CD4-positive, alpha-beta T cell treated with Interferon gamma for 1 hour (primary cell): Measurements from ENCODE around the gene BSPRY.
"Not testable (repeated sequence)": the region's sequence is repeated elsewhere in the genome, so short reads cannot be mapped to it uniquely, and the experiment has no call there.

ENCODE experiments used
- DNase-seq: peaks from one replicate; pipeline ENCODE4 v3.0.0-alpha.2; 2020

The BSPRY gene

GRCh38 chr9:113397203-113397631, 47.9 kb downstream of the BSPRY start:
- DNase-seq, result no peak

GRCh38 chr9:113398796-113399195, 49.5 kb downstream of the BSPRY start:
- DNase-seq, result no peak

- DNase-seq, result no peak
Observed at GRCh38 chr9:113399646-113400200, 50.4 kb downstream of the BSPRY start.

GRCh38 chr9:113401027-113401792, 51.9 kb downstream of the BSPRY start, which contains the start of gene ALAD:
ALAD (minus strand) TSS chr9:113401284; CDS start chr9:113393559, 7,725 bp downstream.
- DNase-seq, result peak; percentile 99

GRCh38 chr9:113403646-113404045, 54.3 kb downstream of the BSPRY start:
- DNase-seq, result no peak

- DNase-seq, result not testable (repeated sequence)
Observed at GRCh38 chr9:113406353-113406752, 57.0 kb downstream of the BSPRY start.

- peak; percentile 62 for DNase-seq
Observed at GRCh38 chr9:113406873-113407511, 57.7 kb downstream of the BSPRY start.

- DNase-seq, result no peak
Observed at GRCh38 chr9:113409481-113409880, 60.1 kb downstream of the BSPRY start.

GRCh38 chr9:113409883-113410206, 60.5 kb downstream of the BSPRY start:
- no peak for DNase-seq

GRCh38 chr9:113410207-113410864, 61.0 kb downstream of the BSPRY start, which contains the start of the genes C9orf43 and POLE3:
C9orf43 (plus strand) TSS chr9:113410747; CDS start chr9:113413494, 2,747 bp downstream.
POLE3 (minus strand) TSS chr9:113410675; CDS start chr9:113410293, 382 bp downstream.
- DNase-seq, result peak; percentile 91

- DNase-seq, result peak; percentile 30
Observed at GRCh38 chr9:113416149-113416721, 66.9 kb downstream of the BSPRY start.

- no peak for DNase-seq
Observed at GRCh38 chr9:113417370-113417769, 68.0 kb downstream of the BSPRY start.
